Tibial nerve (tissue), 4 donors: ENCODE measurements around the gene RAMP1.

Source experiments
- EP300 ChIP-seq, 2 donors: sonication (generic); formaldehyde crosslinking; IDR thresholded peaks; one replicate each; pipeline ENCODE4 v1.6.1; 2017; ENCODE audit warnings: antibody characterized with exemption in 2 of 2, mild to moderate bottlenecking in 1 of 2
- POLR2A ChIP-seq, 2 donors: fragments of 450-650 bp; IDR thresholded peaks; one replicate each; pipeline ENCODE4 v1.6.1; 2017; ENCODE audit warnings: antibody characterized with exemption in 2 of 2, mild to moderate bottlenecking in 2 of 2, moderate library complexity in 2 of 2
- TF ChIP-seq, protein P1 (sequence below), 5 experiments: fragments of 200-600 bp in 3 of 5; fragments of 450-650 bp in 2 of 5; sonication (generic) in 3 of 5; IDR thresholded peaks; one replicate each; pipeline ENCODE4 v1.5.1; 2016 to 2019; ENCODE audit warnings: antibody characterized with exemption in 5 of 5, mild to moderate bottlenecking in 3 of 5, moderate library complexity in 2 of 5

DNA sequence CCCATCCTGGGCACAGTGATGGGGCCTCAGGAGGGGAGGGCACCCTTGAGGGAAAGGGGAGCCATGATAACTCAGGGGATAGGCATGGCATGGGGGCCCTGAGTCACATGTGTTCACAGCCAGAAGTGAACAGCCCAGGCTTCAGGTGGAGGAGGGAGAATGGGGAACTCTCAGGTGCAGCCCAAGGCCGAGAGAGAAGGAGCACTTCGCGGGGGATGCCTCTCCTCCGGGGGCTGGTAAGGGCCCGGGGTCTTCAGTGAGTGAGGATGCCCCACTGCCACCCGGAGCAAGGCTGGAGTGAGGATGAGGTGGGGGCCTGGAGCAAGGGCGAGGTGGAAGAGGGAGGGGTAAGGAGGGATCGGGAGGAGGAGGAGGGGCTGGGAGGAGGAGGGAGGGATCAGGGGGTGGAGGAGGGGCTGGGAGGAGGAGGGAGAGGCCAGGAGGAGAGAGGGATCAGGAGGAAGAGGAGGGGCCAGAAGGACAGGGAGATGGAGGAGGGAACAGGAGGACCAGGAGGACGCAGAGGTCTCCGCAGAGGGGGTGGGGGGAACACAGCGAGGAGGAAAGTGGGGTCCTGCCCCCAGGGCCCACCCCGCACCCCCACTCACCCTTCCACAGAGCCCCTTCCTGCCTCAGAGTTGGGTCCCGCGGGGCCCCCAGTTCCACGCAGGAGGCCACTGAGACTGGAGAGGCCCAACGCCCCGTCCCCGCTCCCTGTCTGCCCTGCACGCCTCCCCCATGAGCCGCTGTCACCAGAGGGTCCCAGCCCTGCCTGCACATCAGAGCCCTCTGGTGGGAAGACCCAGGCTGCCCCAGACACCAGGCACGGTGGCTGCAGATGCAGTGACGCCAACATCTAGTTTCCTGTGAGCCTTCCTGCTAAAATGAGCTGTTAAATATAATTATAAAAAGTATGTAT is 42.8 kb downstream of the RAMP1 start:
- TF ChIP-seq, protein P1, sequence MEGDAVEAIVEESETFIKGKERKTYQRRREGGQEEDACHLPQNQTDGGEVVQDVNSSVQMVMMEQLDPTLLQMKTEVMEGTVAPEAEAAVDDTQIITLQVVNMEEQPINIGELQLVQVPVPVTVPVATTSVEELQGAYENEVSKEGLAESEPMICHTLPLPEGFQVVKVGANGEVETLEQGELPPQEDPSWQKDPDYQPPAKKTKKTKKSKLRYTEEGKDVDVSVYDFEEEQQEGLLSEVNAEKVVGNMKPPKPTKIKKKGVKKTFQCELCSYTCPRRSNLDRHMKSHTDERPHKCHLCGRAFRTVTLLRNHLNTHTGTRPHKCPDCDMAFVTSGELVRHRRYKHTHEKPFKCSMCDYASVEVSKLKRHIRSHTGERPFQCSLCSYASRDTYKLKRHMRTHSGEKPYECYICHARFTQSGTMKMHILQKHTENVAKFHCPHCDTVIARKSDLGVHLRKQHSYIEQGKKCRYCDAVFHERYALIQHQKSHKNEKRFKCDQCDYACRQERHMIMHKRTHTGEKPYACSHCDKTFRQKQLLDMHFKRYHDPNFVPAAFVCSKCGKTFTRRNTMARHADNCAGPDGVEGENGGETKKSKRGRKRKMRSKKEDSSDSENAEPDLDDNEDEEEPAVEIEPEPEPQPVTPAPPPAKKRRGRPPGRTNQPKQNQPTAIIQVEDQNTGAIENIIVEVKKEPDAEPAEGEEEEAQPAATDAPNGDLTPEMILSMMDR (IDR thresholded peaks at IDR 0.05) = no peak
- no peak for TF ChIP-seq POLR2A (IDR thresholded peaks at IDR 0.05)
- no peak for TF ChIP-seq EP300 (IDR thresholded peaks at IDR 0.05)
